Fibroblast of gingiva (primary cell): ENCODE results near the gene C1orf35.
A peak's percentile ranks its signal among the peaks of the same experiment; 100 is the strongest.
"Not testable (repeated sequence)": the region's sequence is repeated elsewhere in the genome, so short reads cannot be mapped to it uniquely, and the experiment has no call there.

Experiments used
- DNase-seq: peaks from one replicate; pipeline ENCODE4 v3.0.0-alpha.2; 2011; ENCODE audit warnings: low read depth

The C1orf35 gene

GRCh38 chr1:228142155-228142691 is 39.1 kb upstream of the C1orf35 start:
- no peak for DNase-seq

DNA sequence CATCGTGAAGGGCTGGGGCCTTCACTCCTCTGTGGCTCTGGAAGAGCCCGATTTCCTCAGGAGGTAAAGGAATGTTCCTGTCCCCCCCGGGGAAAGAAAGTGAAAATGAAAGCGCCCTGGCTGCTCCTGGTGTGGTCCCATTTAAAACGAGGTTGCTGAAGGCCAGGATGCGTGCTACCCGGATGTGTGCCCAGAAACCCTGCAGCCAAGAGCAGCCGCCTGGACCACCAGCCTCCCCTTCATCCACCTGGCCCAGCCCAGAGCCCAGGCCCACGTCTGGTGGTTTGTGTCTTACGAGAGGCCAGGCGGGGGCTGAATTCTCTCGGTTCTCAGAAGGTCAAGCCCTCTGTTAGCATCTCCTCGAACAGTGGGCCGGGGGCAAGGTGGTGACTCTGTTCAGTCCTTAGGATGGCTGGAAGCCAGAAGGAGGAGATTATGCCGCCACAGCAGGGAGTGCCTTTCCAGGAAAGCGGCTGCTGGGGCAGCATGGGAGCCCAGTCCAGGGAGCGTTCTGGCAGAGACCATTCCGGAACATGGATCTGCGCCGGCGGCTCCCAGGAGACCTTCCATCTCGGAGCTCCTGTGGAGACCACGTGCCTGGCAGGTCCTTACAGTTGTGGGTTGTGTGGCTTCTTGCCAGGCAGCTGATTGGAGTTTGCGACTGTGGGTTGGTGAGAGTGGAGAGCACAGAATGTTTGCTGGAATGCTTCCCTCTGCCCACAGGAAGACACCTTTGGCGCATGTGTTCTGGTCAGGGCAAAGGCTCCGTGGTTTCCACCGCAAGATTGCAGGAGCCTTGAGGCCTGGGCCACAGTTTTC is 38.3 kb upstream of the C1orf35 start:
- peak; percentile 36 for DNase-seq

- DNase-seq: no peak
Observed at GRCh38 chr1:228140724-228141225, 37.6 kb upstream of the C1orf35 start.

- peak; percentile 100 for DNase-seq
Observed at GRCh38 chr1:228139931-228140723, 37.0 kb upstream of the C1orf35 start, which contains the start of gene GUK1. TSS of gene GUK1 (plus strand) at chr1:228140279. CDS start at chr1:228140303, 24 bp downstream.

- no peak for DNase-seq
Observed at GRCh38 chr1:228139406-228139930, 36.3 kb upstream of the C1orf35 start.

GRCh38 chr1:228136901-228137300 is 33.8 kb upstream of the C1orf35 start:
- no peak for DNase-seq

GRCh38 chr1:228134591-228134990 is 31.5 kb upstream of the C1orf35 start:
- no peak for DNase-seq

DNA sequence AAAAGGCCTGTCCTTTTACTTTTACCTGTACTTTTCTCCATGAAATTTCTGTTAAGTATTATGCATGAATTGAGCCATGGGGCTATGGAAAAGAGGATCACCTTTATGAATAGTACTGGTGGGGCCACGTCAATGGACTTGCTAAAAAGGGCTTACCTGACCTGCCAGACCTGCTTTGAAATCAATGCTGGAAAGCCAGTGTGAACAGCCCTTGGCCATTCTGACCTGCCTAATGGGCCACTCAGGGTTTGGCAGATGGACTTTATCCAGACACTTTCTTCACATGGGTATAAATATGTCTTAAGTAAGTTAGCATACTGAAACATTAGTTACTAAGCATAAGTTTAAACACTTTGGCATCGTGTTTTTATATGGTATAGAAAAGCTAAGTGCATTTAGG is 28.6 kb upstream of the C1orf35 start:
- DNase-seq: no peak

DNA sequence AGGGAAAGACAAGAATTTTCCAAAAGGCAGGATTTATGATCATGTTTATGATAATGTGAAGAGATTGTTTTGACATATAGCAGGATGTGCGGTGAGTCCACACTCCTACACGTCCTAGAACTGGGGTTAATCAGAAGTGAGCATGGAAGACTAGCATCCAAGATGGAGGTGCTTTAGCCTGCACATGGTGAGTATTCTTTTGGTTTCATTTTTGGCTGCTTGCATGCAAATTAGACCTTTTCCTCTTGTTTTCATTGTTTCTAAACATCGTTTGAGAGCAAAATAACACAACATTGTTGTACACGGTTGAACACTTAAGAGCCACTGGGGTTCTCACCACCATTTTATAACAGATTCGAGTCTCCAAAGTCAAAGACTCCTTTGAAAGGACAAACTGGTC is 22.1 kb upstream of the C1orf35 start:
- no peak for DNase-seq

DNA sequence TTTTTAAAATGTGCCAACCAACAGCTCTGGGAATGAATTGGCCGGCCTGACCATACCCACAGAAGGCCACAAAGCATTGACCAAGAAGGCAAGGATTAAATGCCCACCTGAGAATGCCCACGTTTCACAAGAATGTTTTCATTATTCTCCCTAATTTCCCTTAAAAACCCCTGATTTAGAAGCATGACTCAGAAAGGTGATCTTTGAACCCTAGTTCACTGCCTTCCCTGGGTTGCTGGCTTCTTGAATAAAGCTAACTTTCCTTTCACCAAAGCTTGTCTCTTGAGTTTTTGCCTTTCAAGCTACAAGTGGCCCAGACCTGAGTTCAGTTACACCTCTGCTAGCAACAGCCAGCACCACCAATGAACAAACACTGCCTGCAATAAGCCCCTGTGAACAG is 20.4 kb upstream of the C1orf35 start:
- no peak for DNase-seq

GRCh38 chr1:228122921-228123441 is 19.9 kb upstream of the C1orf35 start:
- DNase-seq: no peak

- peak; percentile 18 for DNase-seq
Observed at GRCh38 chr1:228120857-228121489, 17.8 kb upstream of the C1orf35 start.

- no peak for DNase-seq
Observed at GRCh38 chr1:228120351-228120750, 17.2 kb upstream of the C1orf35 start.

DNA sequence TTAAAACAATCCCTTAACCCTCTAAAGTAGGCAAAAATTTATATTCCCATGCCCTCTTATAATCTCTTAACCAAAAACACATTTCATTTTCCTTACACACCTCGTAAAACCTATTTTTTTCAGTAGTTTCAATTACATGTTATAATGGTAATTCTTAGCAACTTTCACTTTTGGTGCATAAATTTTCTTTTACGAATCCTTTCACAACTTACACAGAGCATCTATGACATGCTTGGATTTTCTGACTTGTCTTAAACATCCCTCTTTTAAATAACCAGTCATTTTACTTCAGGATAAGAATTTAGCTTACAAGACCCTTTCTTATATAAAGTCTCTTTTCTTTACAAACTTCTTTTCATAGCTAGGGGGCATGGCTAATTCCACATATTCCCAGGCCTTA is 14.9 kb upstream of the C1orf35 start:
- no peak for DNase-seq

- no peak for DNase-seq
Observed at GRCh38 chr1:228117335-228117734, 14.2 kb upstream of the C1orf35 start.

- DNase-seq: no peak
Observed at GRCh38 chr1:228114827-228115226, 11.7 kb upstream of the C1orf35 start.

GRCh38 chr1:228112617-228113016 is 9.5 kb upstream of the C1orf35 start:
- no peak for DNase-seq

DNA sequence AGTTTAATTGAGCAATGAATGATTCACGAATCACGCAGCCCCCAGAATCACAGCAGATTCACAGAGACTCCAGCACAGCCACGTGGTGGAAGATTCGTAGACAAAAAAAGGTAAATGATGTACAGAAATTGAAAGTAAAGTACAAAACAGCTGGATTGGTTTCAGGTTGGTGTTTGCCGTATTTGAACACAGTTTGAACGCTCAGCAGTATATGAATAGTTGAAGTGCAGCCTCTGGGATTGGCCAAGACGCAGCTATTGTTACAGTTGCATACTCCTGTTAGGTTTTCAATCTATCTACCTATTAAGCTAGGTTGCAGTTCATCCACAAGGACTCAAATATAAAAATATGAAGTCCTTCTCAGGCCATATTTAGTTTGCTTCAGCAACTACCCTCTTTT is 9.0 kb upstream of the C1orf35 start:
- DNase-seq: no peak

DNA sequence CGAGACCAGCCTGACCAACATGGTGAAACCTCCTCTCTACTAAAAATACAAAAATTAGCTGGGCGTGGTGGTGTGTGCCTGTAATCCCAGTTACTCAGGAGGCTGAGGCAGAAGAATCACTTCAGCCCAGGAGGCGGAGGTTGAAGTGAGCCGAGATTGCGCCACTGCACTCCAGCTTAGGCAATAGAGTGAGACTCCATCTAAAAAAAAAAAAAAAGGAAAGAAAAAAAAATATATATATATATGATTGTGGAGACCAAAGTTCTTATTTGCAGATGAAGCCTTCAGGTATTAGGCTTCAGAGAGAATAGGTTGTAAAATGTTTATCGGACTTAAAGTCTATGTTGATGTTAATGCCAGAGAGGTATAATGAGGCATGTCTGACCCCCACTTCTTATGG is 8.2 kb upstream of the C1orf35 start:
- DNase-seq: not testable (repeated sequence)

- DNase-seq: no peak
Observed at GRCh38 chr1:228110556-228110955, 7.4 kb upstream of the C1orf35 start.

- no peak for DNase-seq
Observed at GRCh38 chr1:228109962-228110488, 6.9 kb upstream of the C1orf35 start.
